K562 (cell line): ENCODE results near the gene HS3ST2. TPM values are rescaled to one million over a fixed set of nuclear protein-coding genes. Genes with fewer than 3 reads are reported as not detected.
A peak's percentile ranks its signal among the peaks of the same experiment; 100 is the strongest.

Source experiments
- ATAC-seq: fragments of 200-7000 bp; cut with Tn5 transposase; 3 replicates; pipeline ENCODE4 v1.9.1; 2020; ENCODE audit warnings: moderate library complexity
- BruUV-seq: library from RNA; stranded (reverse); fragments of 400-500 nt; replicated peaks from 2 replicates; lab custom pipeline; 2021; lab: Mats Ljungman, UMichigan
- CTCF ChIA-PET: fragments of 300-600 bp; formaldehyde crosslinking; extraction: SDS; loops from one replicate; lab custom pipeline; 2021; ENCODE audit warnings: low intra/inter-chr PET ratio; lab: Yijun Ruan, JAX
- POLR2A ChIA-PET: fragments of 300-600, 350-650 bp; sonication (Branson Sonifier 250); formaldehyde crosslinking; extraction: SDS; loops from one replicate; lab custom pipeline; 2021; ENCODE audit warnings: antibody characterized with exemption, inconsistent platforms; lab: Yijun Ruan, JAX
- DNase-seq, 4 experiments: peaks; one replicate each; pipeline versions ENCODE4 v3.0.0 to v3.0.0-alpha.2; 2011 to 2018; ENCODE audit warnings: low spot score in 3 of 4, mixed read lengths in 3 of 4; ENCODE audit errors: extremely low read depth in 1 of 4
- FAIRE-seq: peaks from 2 replicates; lab custom pipeline; 2011; peaks lifted over from hg19 to GRCh38; lab: Jason Lieb, UNC
- H2AFZ ChIP-seq: 2 replicates; pipeline ENCODE4 v1.6.0; 2011; ENCODE audit warnings: low read depth, low read length, control low read depth, inconsistent platforms
- H3K27ac ChIP-seq: fragments of 200-600 bp; 3 replicates; pipeline ENCODE4 v1.8.0; 2011; ENCODE audit warnings: low read depth, mild to moderate bottlenecking, control low read depth, inconsistent platforms, low read length, moderate library complexity, mixed read lengths; ENCODE audit errors: extremely low read depth
- H3K27me3 ChIP-seq, 2 experiments: fragments of 300-600 bp in 1 of 2; 2 replicates in 1 of 2; 3 replicates in 1 of 2; pipeline versions ENCODE4 v1.6.0 to v1.8.0; 2011; ENCODE audit warnings: inconsistent platforms in 2 of 2, low read length in 2 of 2, mild to moderate bottlenecking in 1 of 2, mixed read lengths in 1 of 2, moderate library complexity in 1 of 2; ENCODE audit not compliant: control insufficient read depth in 2 of 2, insufficient read depth in 2 of 2
- H3K36me3 ChIP-seq: fragments of 300-600 bp; 3 replicates; pipeline ENCODE4 v1.8.0; 2011; ENCODE audit warnings: mild to moderate bottlenecking, low read length, inconsistent platforms; ENCODE audit not compliant: control insufficient read depth, insufficient read depth
- H3K4me1 ChIP-seq, 2 experiments: fragments of 200-600 bp in 1 of 2; replicated peaks in 1 of 2; 2 replicates in 1 of 2; 3 replicates in 1 of 2; pipeline versions ENCODE4 v1.5.1 to v1.8.0; 2011; ENCODE audit warnings: inconsistent platforms in 2 of 2, low read length in 2 of 2, mild to moderate bottlenecking in 1 of 2, mixed read lengths in 1 of 2, moderate library complexity in 1 of 2; ENCODE audit not compliant: control insufficient read depth in 2 of 2, insufficient read depth in 2 of 2
- H3K4me2 ChIP-seq: 2 replicates; pipeline ENCODE4 v1.6.1; 2011; ENCODE audit warnings: low read length, control low read depth, inconsistent platforms, mixed read lengths; ENCODE audit not compliant: insufficient read depth
- H3K4me3 ChIP-seq: fragments of 200-600 bp; sonication (generic), shearing (Covaris generic); 2 replicates; pipeline ENCODE4 v1.5.1; 2016; ENCODE audit warnings: control low read depth, inconsistent platforms
- H3K79me2 ChIP-seq: fragments of 200-600 bp; 3 replicates; pipeline ENCODE4 v1.8.0; 2011; ENCODE audit warnings: low read length, inconsistent platforms; ENCODE audit not compliant: control insufficient read depth, insufficient read depth
- H3K9ac ChIP-seq, 2 experiments: 2 replicates each; pipeline versions ENCODE4 v1.6.0 to v1.6.1; 2011; ENCODE audit warnings: low read depth in 2 of 2, low read length in 2 of 2, control low read depth in 1 of 2, inconsistent platforms in 1 of 2, mild to moderate bottlenecking in 1 of 2, mixed read lengths in 1 of 2; ENCODE audit not compliant: insufficient read depth in 1 of 2
- H3K9me1 ChIP-seq: one replicate; pipeline ENCODE4 v1.6.0; 2011; ENCODE audit warnings: inconsistent platforms, mild to moderate bottlenecking, low read length, moderate library complexity; ENCODE audit not compliant: control insufficient read depth, insufficient read depth
- H3K9me3 ChIP-seq: replicated peaks from 2 replicates; pipeline ENCODE4 v1.5.1; 2011; ENCODE audit warnings: low read depth, low read length, inconsistent platforms; ENCODE audit not compliant: control insufficient read depth, insufficient read depth
- H4K20me1 ChIP-seq: replicated peaks from 2 replicates; pipeline ENCODE4 v1.6.1; 2011; ENCODE audit warnings: low read length, inconsistent platforms, mixed read lengths; ENCODE audit not compliant: control insufficient read depth, insufficient read depth
- CREBBP ChIP-seq: IDR thresholded peaks from one replicate; pipeline ENCODE4 v1.6.1; 2012; ENCODE audit warnings: low read depth, mild to moderate bottlenecking, control low read depth, inconsistent platforms, low read length
- CXXC5 ChIP-seq: fragments of 250-450 bp; sonication (Bioruptor Pico); IDR thresholded peaks from 2 replicates; pipeline ENCODE4 v1.8.0; 2022; ENCODE audit warnings: inconsistent platforms, mild to moderate bottlenecking, moderate library complexity
- ELF2 ChIP-seq: fragments of 250-450 bp; sonication (Bioruptor Pico); IDR thresholded peaks from 2 replicates; pipeline ENCODE4 v1.5.0; 2021; ENCODE audit warnings: mild to moderate bottlenecking
- GABPB1 ChIP-seq: sonication (generic); formaldehyde crosslinking; IDR thresholded peaks from 2 replicates; pipeline ENCODE4 v1.8.0; 2022; ENCODE audit warnings: mild to moderate bottlenecking, missing genetic modification reagents
- GTF2F1 ChIP-seq: IDR thresholded peaks from 2 replicates; pipeline ENCODE4 v1.6.1; 2011; ENCODE audit warnings: low read depth, low read length, improper control_type of control experiment
- HLTF ChIP-seq: fragments of 450-650 bp; IDR thresholded peaks from 2 replicates; pipeline ENCODE4 v1.6.1; 2016
- KLF1 ChIP-seq: fragments of 450-650 bp; IDR thresholded peaks from 2 replicates; pipeline ENCODE4 v1.6.1; 2016; ENCODE audit warnings: missing genetic modification characterization, missing compliant biosample characterization
- PTBP1 ChIP-seq: fragments of 200-400 bp; formaldehyde crosslinking; IDR thresholded peaks from 2 replicates; pipeline ENCODE4 v1.6.1; 2017; ENCODE audit warnings: low read depth, low read length
- RAD21 ChIP-seq, 2 experiments: fragments of 250-450 bp in 1 of 2; fragments of 450-650 bp in 1 of 2; sonication (Bioruptor Pico) in 1 of 2; formaldehyde crosslinking in 1 of 2; IDR thresholded peaks in 1 of 2; conservative IDR thresholded peaks in 1 of 2; 2 replicates each; pipeline versions ENCODE4 v1.4.0 to v1.8.0; 2020 to 2022; ENCODE audit warnings: mild to moderate bottlenecking in 2 of 2, moderate library complexity in 1 of 2
- U2AF2 ChIP-seq: fragments of 200-400 bp; formaldehyde crosslinking; optimal IDR thresholded peaks from 2 replicates; pipeline ENCODE3; 2017; ENCODE audit warnings: low read depth, mild to moderate bottlenecking, low read length
- ZNF134 ChIP-seq: fragments of 250-450 bp; sonication (Bioruptor Pico); conservative IDR thresholded peaks from 2 replicates; pipeline ENCODE4 v1.4.0; 2020
- ZNF24 ChIP-seq: fragments of 450-650 bp; IDR thresholded peaks from 2 replicates; pipeline ENCODE4 v1.6.1; 2016
- ZNF274 ChIP-seq: IDR thresholded peaks from 2 replicates; pipeline ENCODE4 v1.6.1; 2011; ENCODE audit warnings: low read depth, mild to moderate bottlenecking, low read length, moderate library complexity, borderline replicate concordance
- ZNF551 ChIP-seq: fragments of 250-450 bp; sonication (Bioruptor Pico); IDR thresholded peaks from 2 replicates; pipeline ENCODE4 v1.5.0; 2021; ENCODE audit warnings: mild to moderate bottlenecking, moderate library complexity
- WGBS: fragments of 100-300 bp; shearing (Covaris generic); methylation state at CpG from one replicate; pipeline ENCODE4 v1.1.6; 2016; ENCODE audit warnings: low coverage, mixed read lengths; ENCODE audit not compliant: insufficient coverage; ENCODE audit errors: missing lambda C conversion rate; 5-methylcytosine and 5-hydroxymethylcytosine counted together
- in situ Hi-C: fragments of 300-500 bp; cut with MboI; formaldehyde crosslinking; loops from 4 replicates; pipeline ENCODE4 v1.15.0; 2018; ENCODE audit warnings: inconsistent platforms, mixed read lengths
- intact Hi-C: fragments of 100-400 bp; cut with micrococcal nuclease; formaldehyde crosslinking; loops from 2 replicates; pipeline ENCODE4 v1.14.2; 2022
- polyA plus RNA-seq, 8 experiments: library from polyadenylated mRNA; depleted of rRNA in 4 of 8; stranded (reverse) in 5 of 8; unstranded in 3 of 8; fragments of >200 nt; fragmentation: Nextera tagmentation in 2 of 8; fragmentation: Illumina TruSeq in 1 of 8; extraction: Ambion mirVana in 2 of 8; extraction: Trizol in 1 of 8; gene quantifications; 2 replicates each; pipeline versions ENCODE4 v1.2.1 to v1.2.3, GENCODE V29; 2011 to 2014; ENCODE audit warnings: inconsistent platforms in 1 of 8, missing spikeins in 1 of 8
- total RNA-seq, 7 experiments: library from RNA; depleted of rRNA in 6 of 7; stranded (reverse); fragments of >200 nt in 6 of 7; fragmentation: Illumina TruSeq in 2 of 7; extraction: Trizol in 2 of 7; gene quantifications; 2 replicates each; pipeline versions ENCODE4 v1.2.1 to v1.2.3, GENCODE V29; 2011 to 2021; ENCODE audit warnings: low replicate concordance in 1 of 7
- TF ChIP-seq, protein P1 (sequence below): sonication (generic); formaldehyde crosslinking; IDR thresholded peaks from 2 replicates; pipeline ENCODE4 v1.9.0; 2022; ENCODE audit warnings: mild to moderate bottlenecking, missing genetic modification reagents
- TF ChIP-seq, protein P2 (sequence below): sonication (generic); formaldehyde crosslinking; IDR thresholded peaks from 2 replicates; pipeline ENCODE4 v1.8.0; 2022; ENCODE audit warnings: missing genetic modification reagents, mild to moderate bottlenecking, borderline replicate concordance
- TF ChIP-seq, protein P3 (sequence below): fragments of 450-650 bp; formaldehyde crosslinking; IDR thresholded peaks from 2 replicates; pipeline ENCODE4 v1.4.0; 2020; ENCODE audit warnings: mild to moderate bottlenecking, moderate library complexity

The HS3ST2 gene
- total and polyA plus RNA-seq, 9 of the 15 experiments (the other 6 are each of a cell fraction or from before 2014, with no cell fraction given), result not detected

DNA sequence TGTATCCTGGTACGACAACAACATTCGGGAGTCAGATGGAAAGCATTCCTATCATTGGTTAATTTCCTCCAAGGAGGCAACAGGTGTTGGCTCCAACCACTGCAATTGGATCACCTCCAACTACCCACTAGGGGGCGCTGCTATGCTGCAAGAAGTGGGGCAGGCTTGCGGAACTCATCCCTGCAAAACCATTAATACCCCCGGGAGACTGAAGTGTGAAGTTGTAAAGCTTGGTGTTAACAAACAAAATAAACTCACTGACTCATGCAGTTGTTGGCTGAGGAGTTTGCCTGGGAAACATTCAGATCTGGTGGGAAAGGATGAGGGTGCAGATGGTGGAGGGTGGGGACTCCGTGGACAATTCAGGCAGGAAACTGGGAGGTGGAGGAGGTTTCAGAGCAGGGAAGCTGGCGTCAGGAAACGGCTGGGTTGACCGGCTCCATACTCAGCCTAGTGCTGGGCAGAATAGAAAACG is 84.9 kb downstream of the HS3ST2 start:
- intact Hi-C loops (loop anchor here (2.0 kb wide), 1 partner anchor 162 kb away; no protein-coding TSS in a partner anchor), in situ Hi-C loops (no loop called here)
- no peaks in the 10 kb centered on the region for H3K9me3 ChIP-seq
- H4K20me1 ChIP-seq, result no peaks in the 10 kb centered on the region
- no peaks in the 10 kb centered on the region for H3K36me3 ChIP-seq
- H3K4me3 ChIP-seq, result no peak overlapping the region
- DNase-seq, result peak; percentile 16 to 31 (median 20)
- no peak overlapping the region for H3K4me2 ChIP-seq
- ChIA-PET CTCF (interaction anchor here (1.2 kb wide), 1 partner anchor 50 kb away, joined by 4 read pairs; no protein-coding TSS in a partner anchor), POLR2A (interaction anchor here (0.7 kb wide), 1 partner anchor 136 kb away, joined by 3 read pairs; no protein-coding TSS in a partner anchor)
- 1% methylated on average over 10 of the region's 10 CpGs for WGBS
- ATAC-seq, result peak; percentile 54; the same call in 2 of the 3 replicates
- no peaks in the 10 kb centered on the region for H3K4me1 ChIP-seq
- no peak overlapping the region for H2AFZ ChIP-seq
- no peaks in the 10 kb centered on the region for H3K79me2 ChIP-seq
- H3K27ac ChIP-seq, result no peak overlapping the region
- H3K9me1 ChIP-seq, result no peaks in the 10 kb centered on the region
- peaks cover 0 to 10% of the 10 kb centered on the region in 2 experiments; a peak in 1 of 5 replicates for H3K27me3 ChIP-seq
- FAIRE-seq, result no peak
- BruUV-seq, result no TSS peak
- H3K9ac ChIP-seq, result no peak overlapping the region
- no peak for TF ChIP-seq GTF2F1
- TF ChIP-seq CXXC5 (CRISPR knock-in tag), result no peak
- no peak for TF ChIP-seq ZNF134 (CRISPR knock-in tag)
- TF ChIP-seq RAD21 (CRISPR knock-in tag; conservative IDR thresholded peaks at IDR 0.05 in 1 of 2, IDR thresholded peaks at IDR 0.05 in 1 of 2), result peak; percentile 25 to 58; a peak in 3 of 4 replicates
- TF ChIP-seq GABPB1, result no peak
- TF ChIP-seq KLF1 (tag), result no peak
- TF ChIP-seq U2AF2, result no peak
- TF ChIP-seq PTBP1, result no peak
- TF ChIP-seq, protein P1, sequence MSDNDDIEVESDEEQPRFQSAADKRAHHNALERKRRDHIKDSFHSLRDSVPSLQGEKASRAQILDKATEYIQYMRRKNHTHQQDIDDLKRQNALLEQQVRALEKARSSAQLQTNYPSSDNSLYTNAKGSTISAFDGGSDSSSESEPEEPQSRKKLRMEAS, result no peak
- TF ChIP-seq, protein P2, sequence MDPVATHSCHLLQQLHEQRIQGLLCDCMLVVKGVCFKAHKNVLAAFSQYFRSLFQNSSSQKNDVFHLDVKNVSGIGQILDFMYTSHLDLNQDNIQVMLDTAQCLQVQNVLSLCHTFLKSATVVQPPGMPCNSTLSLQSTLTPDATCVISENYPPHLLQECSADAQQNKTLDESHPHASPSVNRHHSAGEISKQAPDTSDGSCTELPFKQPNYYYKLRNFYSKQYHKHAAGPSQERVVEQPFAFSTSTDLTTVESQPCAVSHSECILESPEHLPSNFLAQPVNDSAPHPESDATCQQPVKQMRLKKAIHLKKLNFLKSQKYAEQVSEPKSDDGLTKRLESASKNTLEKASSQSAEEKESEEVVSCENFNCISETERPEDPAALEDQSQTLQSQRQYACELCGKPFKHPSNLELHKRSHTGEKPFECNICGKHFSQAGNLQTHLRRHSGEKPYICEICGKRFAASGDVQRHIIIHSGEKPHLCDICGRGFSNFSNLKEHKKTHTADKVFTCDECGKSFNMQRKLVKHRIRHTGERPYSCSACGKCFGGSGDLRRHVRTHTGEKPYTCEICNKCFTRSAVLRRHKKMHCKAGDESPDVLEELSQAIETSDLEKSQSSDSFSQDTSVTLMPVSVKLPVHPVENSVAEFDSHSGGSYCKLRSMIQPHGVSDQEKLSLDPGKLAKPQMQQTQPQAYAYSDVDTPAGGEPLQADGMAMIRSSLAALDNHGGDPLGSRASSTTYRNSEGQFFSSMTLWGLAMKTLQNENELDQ (CRISPR knock-in tag), result no peak
- TF ChIP-seq ZNF551, result no peak
- TF ChIP-seq ZNF274, result no peak
- TF ChIP-seq HLTF, result no peak
- TF ChIP-seq, protein P3, sequence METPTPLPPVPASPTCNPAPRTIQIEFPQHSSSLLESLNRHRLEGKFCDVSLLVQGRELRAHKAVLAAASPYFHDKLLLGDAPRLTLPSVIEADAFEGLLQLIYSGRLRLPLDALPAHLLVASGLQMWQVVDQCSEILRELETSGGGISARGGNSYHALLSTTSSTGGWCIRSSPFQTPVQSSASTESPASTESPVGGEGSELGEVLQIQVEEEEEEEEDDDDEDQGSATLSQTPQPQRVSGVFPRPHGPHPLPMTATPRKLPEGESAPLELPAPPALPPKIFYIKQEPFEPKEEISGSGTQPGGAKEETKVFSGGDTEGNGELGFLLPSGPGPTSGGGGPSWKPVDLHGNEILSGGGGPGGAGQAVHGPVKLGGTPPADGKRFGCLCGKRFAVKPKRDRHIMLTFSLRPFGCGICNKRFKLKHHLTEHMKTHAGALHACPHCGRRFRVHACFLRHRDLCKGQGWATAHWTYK (CRISPR knock-in tag), result no peak
- TF ChIP-seq CREBBP, result no peak
- no peak for TF ChIP-seq ELF2 (CRISPR knock-in tag)
- TF ChIP-seq ZNF24, result 0 out of 2 replicates have a peak, but pooled peaks have one; percentile 19
